Stomach (tissue), 4 donors: ENCODE measurements around the gene TNS1.

Source experiments
- CTCF ChIP-seq, 7 experiments: fragments of 450-650 bp in 4 of 7; fragments of 200-600 bp in 3 of 7; sonication (generic) in 3 of 7; IDR thresholded peaks; one replicate each; pipeline ENCODE4 v1.5.1; 2016 to 2019; ENCODE audit warnings: antibody characterized with exemption in 7 of 7, control low read depth in 2 of 7, mild to moderate bottlenecking in 1 of 7
- POLR2A ChIP-seq, 4 donors: fragments of 450-650 bp; IDR thresholded peaks; one replicate each; pipeline ENCODE4 v1.6.1; 2016; ENCODE audit warnings: antibody characterized with exemption in 4 of 4, control low read depth in 2 of 4, mild to moderate bottlenecking in 1 of 4, moderate library complexity in 1 of 4
- POLR2AphosphoS5 ChIP-seq, 3 donors: sonication (generic); formaldehyde crosslinking; IDR thresholded peaks; one replicate each; pipeline ENCODE4 v1.6.1; 2016; ENCODE audit warnings: antibody characterized with exemption in 3 of 3

GRCh38 chr2:217951521-217952247 is 51.1 kb downstream of the TNS1 start:
- TF ChIP-seq CTCF (IDR thresholded peaks at IDR 0.05): no peak
- TF ChIP-seq POLR2A (IDR thresholded peaks at IDR 0.05): no peak
- no peak for TF ChIP-seq POLR2AphosphoS5 (IDR thresholded peaks at IDR 0.05)
